ENCODE measurements around the gene HAGH. TPM values are rescaled to one million over a fixed set of nuclear protein-coding genes. Genes with fewer than 3 reads are reported as not detected.

The HAGH gene
- total RNA-seq, 1 donor: 32.9 TPM

DNA sequence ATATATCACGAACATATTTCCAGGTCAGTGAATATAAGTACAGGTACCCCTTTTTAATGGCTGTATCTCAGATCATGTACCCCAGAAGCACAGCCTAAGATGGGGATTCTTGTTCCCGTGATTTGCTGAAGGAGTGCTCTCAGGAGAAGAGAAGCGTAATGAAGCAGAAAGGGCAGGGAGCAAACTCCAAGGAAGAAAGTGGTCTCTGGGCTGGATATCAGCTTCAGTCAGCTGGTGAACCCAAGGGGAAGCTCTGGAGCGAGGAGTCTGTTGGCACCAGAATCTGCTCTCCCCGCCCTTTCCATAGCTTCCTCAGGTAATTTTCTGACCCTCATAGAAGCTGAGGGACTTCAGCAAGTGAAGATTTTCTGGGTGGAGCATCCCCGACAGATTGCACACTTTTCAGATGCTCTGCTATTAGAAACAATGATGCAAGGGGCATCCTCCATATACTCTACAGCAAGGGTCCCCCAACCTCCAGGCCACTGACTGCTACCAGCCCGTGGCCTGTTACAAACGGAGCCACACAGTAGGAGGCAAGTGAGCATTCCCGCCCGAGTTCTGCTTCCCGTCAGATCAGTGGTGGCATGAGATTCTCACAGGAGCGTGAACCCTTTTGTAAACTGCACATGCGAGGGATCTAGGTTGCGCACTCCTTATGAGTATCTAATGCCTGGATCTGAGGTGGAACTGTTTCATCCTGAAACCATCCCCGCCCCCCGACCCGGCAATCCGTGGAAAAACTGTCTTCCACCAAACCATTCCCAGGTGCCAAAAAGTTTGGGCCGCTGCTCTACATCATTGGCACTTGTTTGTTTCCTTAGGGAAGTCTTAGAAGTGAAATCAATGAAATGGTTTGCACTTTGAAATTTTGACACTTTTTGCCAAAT, 4.8 kb upstream of the HAGH start:
- Histone ChIP-seq H3K27ac (ENCODE audit: low read depth, low read length) (no peak overlapping the region), H3K27me3 (ENCODE audit: insufficient read depth, low read length) (no peaks in the 10 kb centered on the region), H4K20me1 (ENCODE audit: insufficient read depth, low read length) (peaks cover 7% of the 10 kb centered on the region), H3K9me3 (ENCODE audit: low read depth, low read length) (no peaks in the 10 kb centered on the region), H3K36me3 (ENCODE audit: insufficient read depth, low read length) (no peaks in the 10 kb centered on the region), H2AFZ (ENCODE audit: low read length) (no peak overlapping the region), H3K4me2 (ENCODE audit: insufficient read depth, low read length) (no peak overlapping the region), H3K4me1 (ENCODE audit: insufficient read depth, low read length) (peaks cover 19% of the 10 kb centered on the region), H3K79me2 (ENCODE audit: insufficient read depth, low read length) (peaks cover 31% of the 10 kb centered on the region), H3K4me3 (ENCODE audit: insufficient read depth, low read length) (no peak overlapping the region)
- no peak for DNase-seq (ENCODE audit: insufficient read length, low spot score, missing footprints)
- TF ChIP-seq, protein P1, sequence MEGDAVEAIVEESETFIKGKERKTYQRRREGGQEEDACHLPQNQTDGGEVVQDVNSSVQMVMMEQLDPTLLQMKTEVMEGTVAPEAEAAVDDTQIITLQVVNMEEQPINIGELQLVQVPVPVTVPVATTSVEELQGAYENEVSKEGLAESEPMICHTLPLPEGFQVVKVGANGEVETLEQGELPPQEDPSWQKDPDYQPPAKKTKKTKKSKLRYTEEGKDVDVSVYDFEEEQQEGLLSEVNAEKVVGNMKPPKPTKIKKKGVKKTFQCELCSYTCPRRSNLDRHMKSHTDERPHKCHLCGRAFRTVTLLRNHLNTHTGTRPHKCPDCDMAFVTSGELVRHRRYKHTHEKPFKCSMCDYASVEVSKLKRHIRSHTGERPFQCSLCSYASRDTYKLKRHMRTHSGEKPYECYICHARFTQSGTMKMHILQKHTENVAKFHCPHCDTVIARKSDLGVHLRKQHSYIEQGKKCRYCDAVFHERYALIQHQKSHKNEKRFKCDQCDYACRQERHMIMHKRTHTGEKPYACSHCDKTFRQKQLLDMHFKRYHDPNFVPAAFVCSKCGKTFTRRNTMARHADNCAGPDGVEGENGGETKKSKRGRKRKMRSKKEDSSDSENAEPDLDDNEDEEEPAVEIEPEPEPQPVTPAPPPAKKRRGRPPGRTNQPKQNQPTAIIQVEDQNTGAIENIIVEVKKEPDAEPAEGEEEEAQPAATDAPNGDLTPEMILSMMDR (IDR thresholded peaks at IDR 0.05; ENCODE audit: extremely low read depth, low read depth, low read length): no peak

GRCh38 chr16:1830213-1830612, 3.6 kb upstream of the HAGH start:
- no peaks in the 10 kb centered on the region for H3K36me3 ChIP-seq (ENCODE audit: insufficient read depth, low read length)
- no peak overlapping the region for H3K27ac ChIP-seq (ENCODE audit: low read depth, low read length)
- TF ChIP-seq, protein P1 (IDR thresholded peaks at IDR 0.05; ENCODE audit: extremely low read depth, low read depth, low read length): no peak
- no peaks in the 10 kb centered on the region for H3K27me3 ChIP-seq (ENCODE audit: insufficient read depth, low read length)
- H3K9me3 ChIP-seq (ENCODE audit: low read depth, low read length): no peaks in the 10 kb centered on the region
- peaks cover 7% of the 10 kb centered on the region for H4K20me1 ChIP-seq (ENCODE audit: insufficient read depth, low read length)
- H3K79me2 ChIP-seq (ENCODE audit: insufficient read depth, low read length): peaks cover 39% of the 10 kb centered on the region
- H3K4me2 ChIP-seq (ENCODE audit: insufficient read depth, low read length): no peak overlapping the region
- no peak overlapping the region for H3K4me3 ChIP-seq (ENCODE audit: insufficient read depth, low read length)
- H3K4me1 ChIP-seq (ENCODE audit: insufficient read depth, low read length): peaks cover 25% of the 10 kb centered on the region
- H2AFZ ChIP-seq (ENCODE audit: low read length): no peak overlapping the region
- DNase-seq (ENCODE audit: insufficient read length, low spot score, missing footprints): no peak

- peak overlapping the region; percentile 90 for H3K4me2 ChIP-seq (ENCODE audit: insufficient read depth, low read length)
- H3K27me3 ChIP-seq (ENCODE audit: insufficient read depth, low read length): no peaks in the 10 kb centered on the region
- H3K4me1 ChIP-seq (ENCODE audit: insufficient read depth, low read length): peaks cover 25% of the 10 kb centered on the region
- DNase-seq (ENCODE audit: insufficient read length, low spot score, missing footprints): no peak
- no peak overlapping the region for H3K27ac ChIP-seq (ENCODE audit: low read depth, low read length)
- peaks cover 12% of the 10 kb centered on the region for H4K20me1 ChIP-seq (ENCODE audit: insufficient read depth, low read length)
- H3K79me2 ChIP-seq (ENCODE audit: insufficient read depth, low read length): peaks cover 52% of the 10 kb centered on the region
- TF ChIP-seq, protein P1 (IDR thresholded peaks at IDR 0.05; ENCODE audit: extremely low read depth, low read depth, low read length): no peak
- no peaks in the 10 kb centered on the region for H3K9me3 ChIP-seq (ENCODE audit: low read depth, low read length)
- no peak overlapping the region for H2AFZ ChIP-seq (ENCODE audit: low read length)
- H3K36me3 ChIP-seq (ENCODE audit: insufficient read depth, low read length): no peaks in the 10 kb centered on the region
- H3K4me3 ChIP-seq (ENCODE audit: insufficient read depth, low read length): no peak overlapping the region
These were observed 2.2 kb upstream of the HAGH start for GRCh38 chr16:1828645-1829410.

All from osteoblast (primary cell).